ENCODE data around the gene PPARG.

DNA sequence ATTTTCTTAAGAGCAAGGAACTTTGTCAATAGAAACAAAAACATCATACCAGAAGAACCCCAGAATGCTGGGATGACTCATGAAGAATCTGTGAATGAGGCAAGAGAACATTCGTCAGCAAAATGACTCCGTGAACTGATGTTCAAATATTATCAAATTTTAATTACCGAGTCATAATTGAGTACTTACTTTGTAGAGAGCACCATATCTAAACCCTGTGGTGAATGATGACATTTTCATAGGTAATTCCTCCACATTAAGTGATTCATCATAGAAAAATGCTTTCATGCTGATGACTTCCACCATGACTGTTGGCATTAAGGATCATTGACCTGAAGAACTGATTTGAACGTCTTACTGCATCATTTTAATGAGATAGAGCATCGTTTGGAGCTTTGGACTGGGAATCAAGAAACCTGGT is 56.3 kb downstream of the PPARG start:
- TF ChIP-seq YY1 (IDR thresholded peaks at IDR 0.05; ENCODE audit: insufficient read depth, insufficient read length) (no peak), SUZ12 (IDR thresholded peaks at IDR 0.05; ENCODE audit: extremely low read depth, insufficient read depth, insufficient read length) (no peak)
